Testis (tissue), 2 donors: ENCODE measurements around the gene DNAJC18.

Experiments used
- CTCF ChIP-seq, 3 experiments: fragments of 450-650 bp in 2 of 3; fragments of 200-600 bp in 1 of 3; sonication (generic) in 1 of 3; IDR thresholded peaks; one replicate each; pipeline ENCODE4 v1.5.1; 2016 to 2019; ENCODE audit warnings: antibody characterized with exemption in 3 of 3, mild to moderate bottlenecking in 2 of 3, moderate library complexity in 1 of 3
- POLR2A ChIP-seq: fragments of 450-650 bp; IDR thresholded peaks from one replicate; pipeline ENCODE4 v1.6.1; 2017; ENCODE audit warnings: antibody characterized with exemption, mild to moderate bottlenecking, moderate library complexity

- TF ChIP-seq POLR2A (no peak), CTCF (IDR thresholded peaks at IDR 0.05) (no peak)
These were observed 64.4 kb downstream of the DNAJC18 start for GRCh38 chr5:139374909-139375308.
